PC-9 (cell line): ENCODE results near the gene SPA17. TPM values are rescaled to one million over a fixed set of nuclear protein-coding genes. Genes with fewer than 3 reads are reported as not detected.

Experiments
- BruUV-seq: library from RNA; stranded (reverse); fragments of 400-500 nt; replicated peaks from 2 replicates; lab custom pipeline; 2021; lab: Mats Ljungman, UMichigan
- CTCF ChIA-PET: fragments of 300-600 bp; sonication (Branson Sonifier 250); formaldehyde crosslinking; loops from one replicate; lab custom pipeline; 2022; ENCODE audit warnings: antibody characterized with exemption; lab: Charles Lee
- POLR2A ChIA-PET: fragments of 300-600 bp; sonication (Branson Sonifier 250); formaldehyde crosslinking; loops from one replicate; lab custom pipeline; 2022; ENCODE audit warnings: antibody characterized with exemption; ENCODE audit not compliant: unreplicated experiment; lab: Charles Lee
- DNase-seq, 2 experiments: peaks; one replicate each; pipeline versions ENCODE4 v3.0.0 to v3.0.0-alpha.2; 2015 to 2022; ENCODE audit warnings: mixed read lengths in 1 of 2
- H2AFZ ChIP-seq: fragments of 200-600 bp; sonication (generic); 2 replicates; pipeline ENCODE4 v1.8.1; 2017; ENCODE audit warnings: antibody characterized with exemption
- H3F3A ChIP-seq: fragments of 200-600 bp; sonication (generic); 2 replicates; pipeline ENCODE4 v1.8.1; 2017; ENCODE audit warnings: antibody characterized with exemption, mild to moderate bottlenecking, low read depth; ENCODE audit not compliant: insufficient read depth
- H3K27ac ChIP-seq: fragments of 200-600 bp; sonication (generic); 2 replicates; pipeline ENCODE4 v1.6.1; 2016; ENCODE audit warnings: mixed run types
- H3K27me3 ChIP-seq: fragments of 200-600 bp; sonication (generic); 2 replicates; pipeline ENCODE4 v1.6.1; 2016; ENCODE audit warnings: low read depth, mixed run types; ENCODE audit not compliant: insufficient read depth
- H3K36me3 ChIP-seq: fragments of 200-600 bp; sonication (generic); 2 replicates; pipeline ENCODE4 v1.6.1; 2016; ENCODE audit warnings: low read depth, mixed run types
- H3K4me1 ChIP-seq: fragments of 200-600 bp; sonication (generic); replicated peaks from 2 replicates; pipeline ENCODE4 v1.6.1; 2016; ENCODE audit warnings: mixed run types; ENCODE audit not compliant: insufficient read depth
- H3K4me2 ChIP-seq: fragments of 200-600 bp; sonication (generic); 2 replicates; pipeline ENCODE4 v1.6.1; 2017; ENCODE audit warnings: mixed run types
- H3K4me3 ChIP-seq: fragments of 200-600 bp; sonication (generic); 2 replicates; pipeline ENCODE4 v1.6.1; 2016; ENCODE audit warnings: mixed run types
- H3K79me2 ChIP-seq: fragments of 200-600 bp; sonication (generic); 2 replicates; pipeline ENCODE4 v1.6.1; 2017; ENCODE audit warnings: low read depth, mixed run types
- H3K9me2 ChIP-seq: fragments of 200-600 bp; sonication (generic); 2 replicates; pipeline ENCODE4 v1.8.1; 2017; ENCODE audit warnings: mild to moderate bottlenecking; ENCODE audit not compliant: insufficient read depth
- H3K9me3 ChIP-seq: fragments of 200-600 bp; sonication (generic); 2 replicates; pipeline ENCODE4 v1.8.1; 2016; ENCODE audit warnings: low read depth; ENCODE audit not compliant: insufficient read depth
- H4K20me1 ChIP-seq: fragments of 200-600 bp; sonication (generic); 2 replicates; pipeline ENCODE4 v1.8.1; 2017; ENCODE audit not compliant: insufficient read depth
- EZH2 ChIP-seq: fragments of 200-600 bp; sonication (generic); IDR thresholded peaks from 2 replicates; pipeline ENCODE4 v1.8.0; 2017; ENCODE audit warnings: antibody characterized with exemption, low read depth
- intact Hi-C: fragments of 100-400 bp; cut with micrococcal nuclease; formaldehyde crosslinking; loops from one replicate; pipeline ENCODE4 v1.10.0; 2022; ENCODE audit not compliant: unreplicated experiment
- total RNA-seq: library from RNA; stranded (reverse); gene quantifications from 2 replicates; pipeline ENCODE4 v1.2.3, GENCODE V29; 2021
- TF ChIP-seq, protein P1 (sequence below): fragments of 200-600 bp; sonication (generic); conservative IDR thresholded peaks from 2 replicates; pipeline ENCODE4 v1.6.1; 2017; ENCODE audit warnings: mixed run types, antibody characterized with exemption, mild to moderate bottlenecking, moderate library complexity

The SPA17 gene
- total RNA-seq, 1 experiment from 2014 or later = 15.7 TPM

DNA sequence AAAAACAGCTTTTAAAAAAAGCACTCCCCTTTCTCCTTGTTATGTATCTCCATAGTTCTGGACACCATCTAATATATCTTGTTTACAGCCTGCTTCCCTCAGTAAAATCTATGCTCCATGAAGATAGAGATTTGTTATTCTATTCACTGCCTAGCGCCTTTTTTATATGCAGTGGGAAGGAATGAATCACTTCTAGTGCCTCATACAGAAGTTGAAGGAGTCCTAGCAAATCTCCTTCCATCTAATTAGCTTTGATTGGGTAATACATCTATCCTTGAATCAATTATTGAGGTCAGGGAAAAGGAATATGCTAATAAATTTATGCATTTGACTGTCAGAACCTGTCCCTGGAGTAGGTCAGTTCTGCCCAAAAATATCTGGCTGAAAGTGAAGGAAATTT is 25.8 kb downstream of the SPA17 start:
- Histone ChIP-seq H2AFZ (no peak overlapping the region), H3K36me3 (no peaks in the 10 kb centered on the region), H3K79me2 (no peaks in the 10 kb centered on the region), H3K4me3 (no peak overlapping the region), H3K9me2 (no peaks in the 10 kb centered on the region; the same call in 1 of the 2 replicates), H3K4me1 (no peaks in the 10 kb centered on the region), H3K27me3 (no peaks in the 10 kb centered on the region), H4K20me1 (no peaks in the 10 kb centered on the region), H3K27ac (no peak overlapping the region), H3K4me2 (no peak overlapping the region), H3F3A (no peaks in the 10 kb centered on the region), H3K9me3 (no peaks in the 10 kb centered on the region)
- intact Hi-C loops = no loop called here
- BruUV-seq = no TSS peak
- ChIA-PET POLR2A (no interaction called here), CTCF (no interaction called here)
- TF ChIP-seq, protein P1, sequence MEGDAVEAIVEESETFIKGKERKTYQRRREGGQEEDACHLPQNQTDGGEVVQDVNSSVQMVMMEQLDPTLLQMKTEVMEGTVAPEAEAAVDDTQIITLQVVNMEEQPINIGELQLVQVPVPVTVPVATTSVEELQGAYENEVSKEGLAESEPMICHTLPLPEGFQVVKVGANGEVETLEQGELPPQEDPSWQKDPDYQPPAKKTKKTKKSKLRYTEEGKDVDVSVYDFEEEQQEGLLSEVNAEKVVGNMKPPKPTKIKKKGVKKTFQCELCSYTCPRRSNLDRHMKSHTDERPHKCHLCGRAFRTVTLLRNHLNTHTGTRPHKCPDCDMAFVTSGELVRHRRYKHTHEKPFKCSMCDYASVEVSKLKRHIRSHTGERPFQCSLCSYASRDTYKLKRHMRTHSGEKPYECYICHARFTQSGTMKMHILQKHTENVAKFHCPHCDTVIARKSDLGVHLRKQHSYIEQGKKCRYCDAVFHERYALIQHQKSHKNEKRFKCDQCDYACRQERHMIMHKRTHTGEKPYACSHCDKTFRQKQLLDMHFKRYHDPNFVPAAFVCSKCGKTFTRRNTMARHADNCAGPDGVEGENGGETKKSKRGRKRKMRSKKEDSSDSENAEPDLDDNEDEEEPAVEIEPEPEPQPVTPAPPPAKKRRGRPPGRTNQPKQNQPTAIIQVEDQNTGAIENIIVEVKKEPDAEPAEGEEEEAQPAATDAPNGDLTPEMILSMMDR = no peak
- no peak for TF ChIP-seq EZH2
- DNase-seq = no peak

DNA sequence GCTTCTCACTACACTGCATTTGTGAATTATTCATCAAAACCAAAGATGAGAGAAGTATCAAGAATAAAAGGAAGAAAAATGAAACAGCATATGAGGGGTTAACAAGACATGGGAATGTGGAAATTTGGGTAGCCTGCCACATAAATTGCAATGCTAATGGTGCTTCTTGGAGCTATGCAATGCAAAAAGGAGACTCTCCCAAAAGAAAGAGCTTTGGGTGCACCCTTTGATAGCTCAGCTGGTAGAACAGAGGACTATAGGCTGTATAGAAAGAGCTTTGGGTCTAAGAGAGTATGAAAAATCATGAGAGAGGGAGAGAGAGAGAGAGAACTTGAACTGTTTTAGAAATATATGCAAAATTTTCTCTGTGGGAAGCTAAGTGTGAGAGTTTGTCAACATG is 26.3 kb downstream of the SPA17 start:
- no peaks in the 10 kb centered on the region for H3K27me3 ChIP-seq
- CTCF ChIA-PET = no interaction called here

DNA sequence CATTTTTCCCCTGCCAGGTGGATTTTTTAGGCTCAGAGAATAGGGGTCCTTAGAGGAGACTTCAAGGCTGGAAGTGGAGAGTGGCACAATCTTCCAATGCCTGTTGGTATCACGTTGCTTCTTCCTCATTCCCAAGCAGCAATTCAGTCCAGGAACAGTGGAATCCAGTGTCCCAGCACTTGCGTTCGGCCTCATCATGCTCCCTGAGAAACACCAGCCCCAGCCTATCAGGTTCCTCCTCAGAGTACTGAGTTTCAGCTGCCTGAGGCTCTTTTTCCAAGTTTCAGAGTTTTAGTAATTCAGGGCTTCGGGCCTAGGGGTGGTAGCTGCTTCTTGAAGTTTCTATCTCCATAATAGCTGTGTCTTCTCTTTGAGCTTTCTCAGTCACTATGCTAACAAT is 34.1 kb downstream of the SPA17 start:
- H3K36me3 ChIP-seq = no peaks in the 10 kb centered on the region
- H4K20me1 ChIP-seq = no peaks in the 10 kb centered on the region
- H3K4me3 ChIP-seq = no peak overlapping the region
- intact Hi-C loops = no loop called here
- ChIA-PET POLR2A (no interaction called here), CTCF (no interaction called here)
- peak overlapping the region; percentile 43 for H2AFZ ChIP-seq
- H3K27ac ChIP-seq = no peak overlapping the region
- H3K79me2 ChIP-seq = no peaks in the 10 kb centered on the region
- peak; percentile 8 to 46 for DNase-seq
- H3F3A ChIP-seq = no peaks in the 10 kb centered on the region
- no peak for TF ChIP-seq EZH2
- TF ChIP-seq, protein P1 = no peak
- no peaks in the 10 kb centered on the region for H3K27me3 ChIP-seq
- 0 out of 2 replicates have a peak overlapping the region, but pooled peaks have one; percentile 3 for H3K4me2 ChIP-seq
- no peaks in the 10 kb centered on the region for H3K4me1 ChIP-seq
- H3K9me2 ChIP-seq = no peaks in the 10 kb centered on the region
- no peaks in the 10 kb centered on the region for H3K9me3 ChIP-seq
- no TSS peak for BruUV-seq

More for the DNA sequence above, 26.3 kb downstream of the SPA17 start:
- POLR2A ChIA-PET = no interaction called here
- no peaks in the 10 kb centered on the region for H3K9me3 ChIP-seq
- no peak overlapping the region for H2AFZ ChIP-seq
- no TSS peak for BruUV-seq
- H3F3A ChIP-seq = no peaks in the 10 kb centered on the region
- no peaks in the 10 kb centered on the region for H4K20me1 ChIP-seq
- intact Hi-C loops = no loop called here
- H3K4me3 ChIP-seq = no peak overlapping the region
- H3K36me3 ChIP-seq = no peaks in the 10 kb centered on the region
- no peak overlapping the region for H3K4me2 ChIP-seq
- H3K4me1 ChIP-seq = no peaks in the 10 kb centered on the region
- DNase-seq = no peak
- no peaks in the 10 kb centered on the region; the same call in 1 of the 2 replicates for H3K9me2 ChIP-seq
- H3K27ac ChIP-seq = no peak overlapping the region
- TF ChIP-seq, protein P1 = no peak
- TF ChIP-seq EZH2 = no peak
- no peaks in the 10 kb centered on the region for H3K79me2 ChIP-seq
